Prostate gland (tissue), 2 donors: ENCODE data around the gene ADRA2B. TPM values are rescaled to one million over a fixed set of nuclear protein-coding genes. Genes with fewer than 3 reads are reported as not detected.

Source experiments
- DNase-seq: peaks from one replicate; pipeline ENCODE4 v3.0.0-alpha.2; 2019; ENCODE audit warnings: low spot score
- H3K27ac ChIP-seq, 2 donors: fragments of 200-600 bp; sonication (generic); 2 replicates each; pipeline ENCODE4 v1.5.1; 2017 to 2019
- H3K27me3 ChIP-seq: fragments of 200-600 bp; sonication (generic); replicated peaks from 2 replicates; pipeline ENCODE4 v1.5.1; 2019; ENCODE audit not compliant: insufficient read depth
- H3K36me3 ChIP-seq, 2 donors: fragments of 200-600 bp; sonication (generic); 1 replicate in 1 of 2; 2 replicates in 1 of 2; pipeline versions ENCODE4 v1.5.1 to v1.8.1; 2017 to 2019
- H3K4me1 ChIP-seq: fragments of 200-600 bp; sonication (generic); replicated peaks from 2 replicates; pipeline ENCODE4 v1.5.1; 2019
- H3K4me3 ChIP-seq, 2 donors: fragments of 200-600 bp; sonication (generic); 2 replicates each; pipeline ENCODE4 v1.5.1; 2017 to 2019
- H3K9me3 ChIP-seq: fragments of 200-600 bp; sonication (generic); 2 replicates; pipeline ENCODE4 v1.5.1; 2017
- CTCF ChIP-seq, 4 experiments: fragments of 200-600 bp in 2 of 4; fragments of 450-650 bp in 2 of 4; sonication (generic) in 2 of 4; IDR thresholded peaks; 1 replicate in 3 of 4; 2 replicates in 1 of 4; pipeline ENCODE4 v1.5.1; 2016 to 2019; ENCODE audit warnings: antibody characterized with exemption in 4 of 4, mild to moderate bottlenecking in 2 of 4, moderate library complexity in 2 of 4
- POLR2A ChIP-seq: fragments of 450-650 bp; IDR thresholded peaks from one replicate; pipeline ENCODE4 v1.6.1; 2016; ENCODE audit warnings: antibody characterized with exemption, mild to moderate bottlenecking
- POLR2AphosphoS5 ChIP-seq: sonication (generic); formaldehyde crosslinking; IDR thresholded peaks from one replicate; pipeline ENCODE4 v1.6.1; 2017; ENCODE audit warnings: antibody characterized with exemption
- WGBS: methylation state at CpG from one replicate; pipeline ENCODE4 v1.1.5; 2018; 5-methylcytosine and 5-hydroxymethylcytosine counted together
- intact Hi-C: fragments of 100-400 bp; cut with DNase I; formaldehyde crosslinking; loops from one replicate; pipeline ENCODE4 v1.14.2; 2022
- total RNA-seq, 2 donors: library from RNA; depleted of rRNA; stranded (reverse); fragments of >200 nt; gene quantifications; one replicate each; pipeline ENCODE4 v1.1.0, GENCODE V29; 2016

ADRA2B gene
- total RNA-seq, 2 donors from 2014 or later, result 0.23 to 5.0 TPM

- no peak for DNase-seq
- TF ChIP-seq CTCF (IDR thresholded peaks at IDR 0.05) (no peak), POLR2AphosphoS5 (no peak), POLR2A (no peak)
- intact Hi-C loops, result no loop called here
- Histone ChIP-seq H3K36me3 (no peaks in the 10 kb centered on the region), H3K4me3 (no peak overlapping the region), H3K9me3 (no peaks in the 10 kb centered on the region), H3K27ac (no peak overlapping the region), H3K4me1 (no peaks in the 10 kb centered on the region), H3K27me3 (no peaks in the 10 kb centered on the region)
- 93% methylated on average over 6 of the region's 6 CpGs for WGBS
Measured at GRCh38 chr2:96150007-96150640, 33.8 kb upstream of the ADRA2B start.

- intact Hi-C loops, result no loop called here
- DNase-seq, result peak; percentile 75
- Histone ChIP-seq H3K27ac (peak overlapping the region; percentile 47 to 53), H3K9me3 (no peaks in the 10 kb centered on the region), H3K4me3 (no peak overlapping the region), H3K4me1 (no peaks in the 10 kb centered on the region), H3K36me3 (no peaks in the 10 kb centered on the region), H3K27me3 (no peaks in the 10 kb centered on the region)
- 34% methylated on average over 20 of the region's 29 CpGs for whole genome bisulfite sequencing
- TF ChIP-seq POLR2AphosphoS5, result peak; percentile 58
- TF ChIP-seq POLR2A, result peak; percentile 62
- TF ChIP-seq CTCF (IDR thresholded peaks at IDR 0.05), result no peak
Measured at GRCh38 chr2:96148410-96149217, 32.2 kb upstream of the ADRA2B start.

GRCh38 chr2:96147593-96148201, 31.3 kb upstream of the ADRA2B start:
- TF ChIP-seq POLR2AphosphoS5, result no peak
- TF ChIP-seq CTCF (IDR thresholded peaks at IDR 0.05), result no peak
- no peak for TF ChIP-seq POLR2A
- Histone ChIP-seq H3K4me3 (no peak overlapping the region), H3K27ac (peak overlapping the region; percentile 47 to 53), H3K27me3 (no peaks in the 10 kb centered on the region), H3K9me3 (no peaks in the 10 kb centered on the region), H3K36me3 (no peaks in the 10 kb centered on the region), H3K4me1 (no peaks in the 10 kb centered on the region)
- 79% methylated on average over 9 of the region's 9 CpGs for WGBS
- no peak for DNase-seq
- intact Hi-C loops, result no loop called here

GRCh38 chr2:96146881-96147592, 30.7 kb upstream of the ADRA2B start:
- Histone ChIP-seq H3K9me3 (no peaks in the 10 kb centered on the region), H3K27me3 (no peaks in the 10 kb centered on the region), H3K4me1 (no peaks in the 10 kb centered on the region), H3K36me3 (no peaks in the 10 kb centered on the region), H3K4me3 (no peak overlapping the region), H3K27ac (peak overlapping the region; percentile 53 to 56)
- no peak for DNase-seq
- no peak for TF ChIP-seq POLR2A
- intact Hi-C loops, result no loop called here
- 54% methylated on average over 9 of the region's 9 CpGs for WGBS
